ENCODE data around the gene ISG15. TPM values are rescaled to one million over a fixed set of nuclear protein-coding genes. Genes with fewer than 3 reads are reported as not detected.

Gene ISG15
- total and polyA plus RNA-seq, 9 of the 15 experiments (the other 6 are each of a cell fraction or from before 2014, with no cell fraction given): 0.40 to 58.3 (median 12.2) TPM

- TF ChIP-seq RFX5 (IDR thresholded peaks at IDR 0.05; ENCODE audit: low read depth, low read length) (no peak), TAF9B (IDR thresholded peaks at IDR 0.05; ENCODE audit: partially characterized antibody) (no peak), VEZF1 (CRISPR knock-in tag; IDR thresholded peaks at IDR 0.05) (peak; percentile 47), CREM (IDR thresholded peaks at IDR 0.05; ENCODE audit: low read depth) (no peak), PHF8 (IDR thresholded peaks at IDR 0.05; ENCODE audit: borderline replicate concordance, low read length) (peak; percentile 68; the same call in 1 of the 2 replicates), TSHZ1 (CRISPR knock-in tag; IDR thresholded peaks at IDR 0.05) (no peak), REST (IDR thresholded peaks at IDR 0.05; ENCODE audit: borderline replicate concordance) (0 out of 2 replicates have a peak, but pooled peaks have one; percentile 4), REST (CRISPR knock-in tag; IDR thresholded peaks at IDR 0.05; ENCODE audit: low read depth) (no peak), SAFB (IDR thresholded peaks at IDR 0.05; ENCODE audit: borderline replicate concordance, low read depth, low read length) (no peak), POU5F1 (IDR thresholded peaks at IDR 0.05; ENCODE audit: borderline replicate concordance, low read depth, low read length, partially characterized antibody) (no peak), ZNF639 (CRISPR knock-in tag; conservative IDR thresholded peaks at IDR 0.05 in 1 of 2, IDR thresholded peaks at IDR 0.05 in 1 of 2) (peak in 1 of 2 experiments; percentile 20; a peak in 1 of 4 replicates), ERF (CRISPR knock-in tag; IDR thresholded peaks at IDR 0.05) (no peak), ZNF23 (CRISPR knock-in tag; IDR thresholded peaks at IDR 0.05) (no peak)
Observed at GRCh38 chr1:1020000-1020404, 6.7 kb downstream of the ISG15 start, which contains the start of gene AGRN (continued).
